GM18907 (cell line): ENCODE measurements around the gene TBC1D24.
A peak's percentile ranks its signal among the peaks of the same experiment; 100 is the strongest.

Experiments
- ATAC-seq: cut with Tn5 transposase; IDR thresholded peaks from one replicate; pipeline ENCODE4 v1.9.1; 2021; ENCODE audit warnings: mild to moderate bottlenecking, moderate library complexity; ENCODE audit not compliant: unreplicated experiment

The TBC1D24 gene

DNA sequence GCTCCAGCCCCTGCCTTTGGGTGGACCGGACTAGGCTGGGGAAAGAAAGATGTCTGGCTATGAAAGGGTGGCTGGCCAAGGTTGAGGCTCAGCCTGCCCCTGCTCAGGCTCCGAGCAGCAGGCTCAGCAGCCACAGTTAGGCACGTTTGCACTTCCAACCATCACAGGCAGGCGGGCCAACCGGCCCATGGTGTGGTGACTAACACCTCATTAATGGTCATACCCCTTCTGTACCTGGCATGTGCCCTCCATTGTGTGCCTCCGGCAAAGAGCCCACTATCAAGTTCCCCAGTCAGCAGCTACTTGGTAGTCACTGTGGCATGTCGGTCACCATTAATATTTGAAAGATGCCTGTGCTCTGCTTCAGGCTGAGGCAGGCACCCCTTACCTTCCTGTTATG lies 6.7 kb downstream of the TBC1D24 start:
- ATAC-seq, result no peak

DNA sequence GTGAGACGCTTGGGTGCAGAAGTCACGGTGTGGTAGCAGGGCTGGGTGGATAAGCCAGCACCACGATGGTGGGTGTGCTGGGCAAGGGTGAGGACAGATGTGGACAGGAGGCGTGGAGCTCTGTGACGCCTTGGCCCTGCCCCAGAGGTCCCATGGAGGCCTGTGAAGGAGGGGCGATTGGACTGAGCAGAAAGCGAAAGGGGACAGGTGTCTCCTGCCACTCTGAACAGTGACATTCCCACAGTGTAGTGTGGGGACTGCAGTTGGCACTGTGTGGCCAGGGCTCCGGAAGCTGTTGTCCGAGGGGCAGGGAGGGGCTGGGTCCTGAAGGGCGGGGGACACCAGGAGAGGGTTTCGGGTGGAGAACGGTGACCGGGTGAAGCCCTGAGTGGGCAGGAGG lies 7.3 kb downstream of the TBC1D24 start:
- ATAC-seq, result no peak

DNA sequence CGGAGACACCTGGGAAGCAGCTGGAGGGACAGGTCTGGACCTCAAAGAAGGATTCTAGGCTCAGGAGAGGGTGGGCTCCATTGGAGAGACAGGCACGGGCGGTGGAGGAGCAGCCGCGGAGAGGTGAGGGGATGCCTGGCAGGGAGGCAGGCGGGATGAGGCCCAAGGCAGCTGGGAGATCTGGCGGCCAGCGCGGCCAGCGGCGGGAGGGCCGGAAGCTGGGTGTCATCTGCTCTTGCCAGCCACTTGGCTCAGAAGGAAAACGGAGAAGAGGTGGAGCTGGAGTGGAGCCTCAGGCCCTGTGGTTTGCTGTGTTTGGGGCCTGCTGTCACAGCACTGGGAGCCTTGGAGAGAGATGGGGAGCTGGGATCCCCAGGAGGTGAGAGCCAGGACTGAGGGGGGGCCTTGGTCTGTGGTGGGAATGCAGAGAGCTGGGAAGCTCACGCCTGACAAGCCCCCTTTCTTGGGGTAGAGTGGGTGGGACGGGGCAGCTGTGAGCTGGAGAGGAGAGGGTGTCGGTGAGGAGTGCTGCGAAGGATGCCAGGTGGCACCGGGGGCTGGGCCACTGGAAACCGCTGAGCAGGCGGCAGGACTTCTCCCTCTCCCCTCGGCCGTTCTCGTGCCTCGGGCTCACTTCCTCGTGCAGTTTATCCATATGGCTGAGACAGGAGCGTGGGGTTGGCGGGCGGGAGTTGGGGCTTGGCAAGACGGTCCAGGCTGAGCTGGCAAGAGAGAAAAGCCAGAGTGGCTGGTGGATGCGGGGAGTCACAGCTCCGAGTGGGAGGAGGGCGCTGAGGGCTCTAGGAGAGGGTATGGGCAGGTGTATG lies 8.0 kb downstream of the TBC1D24 start:
- no peak for ATAC-seq

DNA sequence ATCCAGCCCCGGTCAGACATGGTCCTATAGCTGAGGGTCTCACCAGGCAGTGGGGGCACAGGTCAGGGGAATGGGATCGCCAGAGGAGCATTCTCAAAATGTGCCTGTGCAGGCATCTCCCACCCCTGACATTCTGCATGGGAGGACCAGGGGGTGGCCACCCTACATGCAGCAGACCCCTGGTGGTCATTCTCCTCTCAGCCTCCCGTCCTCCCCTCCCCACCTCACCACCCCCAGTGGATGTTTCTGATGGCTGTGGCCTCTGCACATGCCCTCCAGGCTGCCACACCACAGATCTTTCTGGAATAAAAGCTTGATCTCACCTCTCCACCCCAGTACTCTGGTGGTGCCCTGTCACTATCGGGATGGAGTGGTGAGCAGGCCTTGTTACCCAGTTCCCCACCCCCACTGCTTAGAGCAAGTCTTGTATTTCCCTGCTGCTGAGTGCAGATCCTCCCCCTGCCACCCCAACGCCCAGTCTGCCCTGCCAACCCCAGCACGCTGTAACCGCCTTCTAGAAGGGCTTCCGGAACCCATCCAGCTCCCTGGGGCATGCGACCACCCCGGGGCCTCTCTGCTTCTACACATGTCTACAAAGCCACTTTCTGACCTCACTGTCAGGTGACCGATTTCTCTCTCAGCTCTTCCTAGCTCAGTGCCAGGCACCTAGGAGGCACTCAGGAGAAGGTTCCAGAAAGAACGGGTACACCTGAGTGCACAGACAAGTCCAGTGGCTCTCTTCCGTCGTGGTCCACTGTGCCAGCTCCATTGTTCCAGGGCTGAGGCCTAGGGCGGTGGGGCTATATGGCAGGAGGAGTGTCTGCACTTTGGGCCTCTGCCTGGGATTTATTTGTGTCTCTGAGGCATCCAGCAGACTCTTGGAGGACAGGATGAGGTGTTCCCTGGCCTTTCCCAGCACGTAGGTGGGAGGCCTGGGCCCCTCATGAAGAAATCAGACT lies 9.3 kb downstream of the TBC1D24 start:
- no peak for ATAC-seq

DNA sequence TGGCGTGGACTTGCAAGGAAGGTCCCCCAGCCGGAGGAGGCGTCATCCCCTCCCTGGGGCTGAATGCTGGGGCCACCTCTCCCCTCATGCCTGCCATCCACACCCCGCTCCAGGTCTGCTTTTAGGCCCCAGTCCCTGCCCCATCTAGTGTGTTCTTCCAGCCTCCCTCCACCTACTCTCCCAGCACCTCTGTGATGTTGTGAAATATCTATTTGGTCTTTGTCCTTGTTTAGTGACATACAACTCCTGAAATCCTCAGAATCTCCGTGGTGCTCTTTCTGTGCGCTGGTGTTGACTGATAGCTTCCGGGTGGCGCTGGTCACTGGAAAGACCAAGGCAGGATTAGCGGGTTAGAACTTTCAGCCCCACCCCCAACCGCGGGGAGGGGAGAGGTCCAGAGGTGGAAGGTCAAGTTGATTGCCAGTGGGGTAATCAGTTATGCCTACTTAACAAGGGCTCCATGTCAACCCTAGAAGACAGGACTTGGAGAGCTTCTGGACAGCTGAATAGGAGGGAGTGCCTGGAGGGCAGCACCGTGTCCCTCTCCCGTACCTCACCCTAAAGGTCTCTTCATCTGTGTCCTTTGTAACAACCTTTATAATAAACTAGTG lies 10.1 kb downstream of the TBC1D24 start:
- no peak for ATAC-seq

DNA sequence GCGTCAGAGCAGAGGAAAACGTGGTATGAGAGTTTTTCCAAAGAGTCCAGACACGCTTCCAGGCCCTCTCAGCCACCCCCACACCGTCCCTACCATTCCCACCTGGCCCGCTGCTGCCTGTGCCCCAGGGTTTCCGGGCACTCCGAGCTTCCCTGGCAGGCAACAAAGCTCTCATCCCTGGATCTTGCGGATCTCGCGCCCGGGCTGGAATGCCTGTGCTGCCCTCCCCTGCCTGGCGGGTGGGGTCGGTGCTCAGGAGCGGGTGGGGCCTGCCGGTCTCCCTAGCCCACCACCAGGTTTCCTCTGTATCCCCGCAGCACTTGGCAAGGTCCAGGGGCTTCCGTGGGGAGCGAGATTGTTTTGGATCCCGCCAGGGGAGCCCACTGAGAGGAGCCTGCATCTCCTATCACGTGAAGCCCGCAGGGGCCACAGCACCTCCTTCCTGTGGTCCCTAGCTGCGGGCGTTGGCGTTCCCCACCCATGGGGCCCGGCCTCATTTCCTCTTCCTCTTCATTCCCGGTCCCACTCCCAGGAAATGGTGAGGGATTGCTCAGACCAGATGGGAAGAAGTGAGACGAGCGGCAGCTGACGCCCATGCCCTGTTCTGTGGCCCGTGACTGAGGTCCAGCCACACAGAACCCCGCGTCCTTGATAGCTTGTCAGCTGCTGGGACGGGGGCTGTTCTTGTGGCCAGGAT lies 11.0 kb downstream of the TBC1D24 start:
- ATAC-seq, result no peak

DNA sequence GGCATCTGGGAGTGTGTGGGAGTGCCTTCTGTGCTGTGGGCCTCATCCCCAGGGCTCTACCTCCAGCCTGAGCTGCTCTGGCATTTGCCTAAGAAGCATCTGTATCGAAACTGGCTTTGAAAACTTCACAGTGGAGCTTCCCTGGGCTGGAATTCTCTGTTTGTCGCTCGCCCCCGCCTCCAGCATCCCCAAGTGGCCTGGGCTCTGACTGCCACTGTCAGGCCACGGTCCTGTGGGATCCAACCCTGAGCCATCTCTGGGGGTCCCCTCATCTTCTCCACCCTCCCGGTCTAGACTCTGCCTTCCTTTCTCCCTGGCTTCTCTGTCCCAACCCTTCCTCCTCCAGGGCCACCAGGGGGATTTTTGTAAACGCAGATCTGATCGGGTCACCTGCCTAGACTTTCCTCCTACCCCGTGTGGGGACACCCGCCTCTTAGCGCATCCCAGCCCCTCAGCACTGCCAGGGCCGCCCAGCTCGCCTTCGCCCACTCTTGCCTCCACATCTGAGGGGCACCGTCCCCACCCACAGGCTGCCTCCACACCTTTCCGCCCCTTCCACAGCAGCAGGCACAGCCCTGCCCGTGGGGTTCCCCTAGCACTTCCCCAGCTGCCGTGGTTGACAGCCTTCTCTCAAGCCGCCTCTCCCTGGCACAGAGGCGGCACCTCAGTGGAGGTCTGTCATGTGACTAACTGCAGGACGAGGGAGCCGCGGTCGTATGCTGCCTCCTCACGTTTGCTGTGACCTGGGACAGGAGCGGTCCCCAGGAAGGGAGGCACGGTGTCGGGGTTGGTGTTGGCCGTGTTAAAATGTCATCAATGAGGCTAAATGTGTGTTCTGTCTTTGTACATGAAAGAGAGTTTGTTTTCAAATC lies 12.0 kb downstream of the TBC1D24 start:
- ATAC-seq, result peak; percentile 61

DNA sequence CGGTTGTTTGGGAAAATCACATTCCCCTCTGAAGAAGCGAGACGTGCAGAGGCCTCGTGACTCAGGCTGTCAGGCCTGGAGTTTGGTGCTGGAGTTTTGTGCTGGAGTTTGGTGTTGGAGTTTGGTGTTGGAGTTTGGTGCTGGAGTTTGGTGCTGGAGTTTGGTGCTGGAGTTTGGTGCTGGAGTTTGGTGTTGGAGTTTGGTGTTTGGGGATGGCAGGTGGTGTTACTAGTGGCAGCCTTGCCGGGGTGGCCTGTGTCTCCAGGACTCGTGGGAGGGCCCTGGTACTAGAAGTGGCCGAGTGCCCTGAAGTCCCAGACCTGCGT lies 12.6 kb downstream of the TBC1D24 start:
- ATAC-seq, result no peak

DNA sequence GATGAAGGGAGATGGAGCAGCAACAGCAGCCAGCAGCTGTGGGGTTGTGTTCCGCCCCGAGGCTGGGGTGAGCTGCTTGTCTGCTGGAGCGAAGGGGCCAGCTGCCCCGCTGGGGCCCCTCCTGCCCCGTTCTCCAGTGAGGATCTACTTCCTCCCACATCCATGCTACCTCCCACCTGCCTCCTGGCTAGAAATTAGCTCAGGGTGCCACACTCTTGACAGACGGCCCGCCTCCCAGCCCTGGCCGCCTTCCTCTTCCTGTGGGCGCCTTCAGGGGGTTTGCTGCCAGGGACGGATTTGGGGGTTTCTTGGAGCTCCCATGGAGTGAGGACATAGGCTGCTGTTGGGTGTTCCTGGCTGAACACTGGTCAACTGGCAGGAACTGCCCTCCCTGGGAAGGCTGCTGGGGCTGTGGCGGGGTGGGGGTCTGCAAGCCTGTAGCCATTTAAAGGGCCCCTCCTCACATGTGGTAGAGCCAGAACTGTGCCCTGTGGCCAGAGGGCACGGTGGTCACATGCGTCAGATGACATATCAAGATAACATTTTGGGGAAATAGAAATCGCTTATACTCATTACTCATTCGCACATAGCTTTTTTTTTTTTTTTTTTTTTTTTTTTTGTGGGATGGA lies 13.1 kb downstream of the TBC1D24 start:
- no peak for ATAC-seq

DNA sequence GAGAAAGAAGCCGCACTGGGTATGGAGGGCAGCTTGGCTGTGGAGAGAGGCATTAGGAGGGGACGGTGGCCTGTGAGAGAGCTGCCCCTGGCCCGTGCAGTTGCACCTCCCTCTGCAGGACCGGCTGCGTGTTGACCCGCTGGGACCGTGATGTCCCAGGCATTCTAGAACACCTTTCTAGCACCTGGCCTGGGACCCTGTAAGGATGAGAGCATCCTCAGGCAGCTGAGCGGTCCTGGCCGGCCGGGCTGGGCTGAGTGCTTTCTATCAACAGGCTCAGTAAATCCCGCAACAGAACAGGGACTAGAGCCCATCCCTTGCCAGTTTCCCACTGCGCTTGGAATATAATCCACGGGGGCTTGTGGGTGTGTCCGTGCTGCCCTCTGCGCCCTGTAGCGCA lies 14.7 kb downstream of the TBC1D24 start:
- no peak for ATAC-seq

DNA sequence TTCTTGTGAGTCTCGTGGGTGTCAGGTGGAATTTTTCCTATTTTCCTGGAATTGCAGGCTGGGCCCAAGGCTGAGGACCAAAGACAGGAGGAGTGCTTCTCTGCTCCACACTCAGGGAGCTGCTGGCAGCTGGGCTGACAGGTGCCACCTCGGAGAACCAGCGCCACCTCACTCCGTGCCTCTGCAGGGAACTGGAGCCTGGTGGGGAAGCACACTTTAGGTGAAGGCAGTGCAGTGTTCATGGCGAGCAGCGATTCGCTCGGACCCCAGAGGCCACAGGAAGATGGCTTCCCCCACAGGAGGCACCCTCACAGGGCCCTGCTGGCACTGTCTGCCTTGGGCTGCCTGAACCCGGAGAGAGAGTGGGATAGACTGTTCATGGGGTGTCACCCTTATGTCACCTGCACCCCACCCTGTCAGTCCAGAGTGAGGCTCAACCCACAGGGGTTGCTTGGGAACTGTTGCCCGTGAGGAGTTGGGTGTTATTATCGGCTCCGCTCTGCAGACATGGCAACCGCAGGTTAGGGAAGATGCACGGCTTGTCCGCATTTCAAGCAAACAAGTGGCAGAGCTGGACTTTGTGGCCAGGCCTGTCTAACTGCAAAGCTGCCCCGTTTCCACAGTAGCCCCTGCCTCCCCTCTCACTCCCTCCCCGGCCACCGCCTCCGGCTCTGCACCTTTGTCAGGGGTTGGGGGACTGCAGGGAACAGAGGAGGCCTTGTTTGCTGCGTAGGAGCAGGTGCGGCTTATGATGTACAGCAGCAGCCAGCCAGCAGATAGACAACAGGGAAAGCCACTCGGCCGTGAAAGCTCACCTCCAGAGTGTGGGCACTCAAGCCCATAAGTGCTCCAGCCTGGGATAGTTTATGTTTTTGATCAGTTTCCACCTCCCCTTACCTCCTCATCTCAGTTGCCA lies 15.5 kb downstream of the TBC1D24 start:
- ATAC-seq, result no peak

DNA sequence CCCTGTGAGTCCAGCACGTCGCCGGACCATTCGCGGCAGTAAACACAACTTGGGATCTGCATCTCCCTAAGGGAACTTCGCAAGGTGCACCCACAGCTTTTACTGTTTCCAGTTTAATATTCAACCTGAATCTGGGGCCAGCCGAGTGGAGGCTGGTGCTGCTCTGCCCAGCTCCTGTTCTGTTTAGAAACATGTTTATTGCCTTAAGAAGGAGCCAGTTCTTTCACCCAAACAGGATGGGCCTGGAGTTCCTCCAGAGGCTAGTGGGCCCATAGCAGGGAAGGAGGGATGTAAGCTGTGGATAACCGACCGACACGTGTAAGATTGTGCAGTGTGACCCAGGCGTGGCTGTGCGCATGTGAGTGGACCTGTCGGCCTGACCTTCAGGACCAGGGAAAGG lies 17.4 kb downstream of the TBC1D24 start:
- no peak for ATAC-seq

DNA sequence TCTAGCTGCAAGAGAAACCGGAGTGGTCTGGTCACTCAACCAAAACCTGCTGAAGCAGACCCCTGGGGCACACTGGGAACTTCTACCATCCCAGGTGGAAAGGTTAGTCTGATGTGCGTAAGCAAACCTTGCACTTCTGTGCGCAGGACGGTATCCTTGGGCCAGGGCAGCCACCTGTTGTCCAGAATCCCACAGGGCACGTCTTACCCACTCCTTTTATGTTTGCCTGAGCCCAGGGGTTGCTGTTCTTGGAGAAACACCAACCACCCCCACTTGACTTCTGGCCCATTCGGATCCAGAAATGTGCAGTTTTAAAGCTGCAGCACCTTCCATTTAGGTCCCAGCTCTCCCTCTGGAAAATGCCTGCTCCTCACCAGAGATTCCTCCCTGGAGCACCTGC lies 18.7 kb downstream of the TBC1D24 start:
- no peak for ATAC-seq

DNA sequence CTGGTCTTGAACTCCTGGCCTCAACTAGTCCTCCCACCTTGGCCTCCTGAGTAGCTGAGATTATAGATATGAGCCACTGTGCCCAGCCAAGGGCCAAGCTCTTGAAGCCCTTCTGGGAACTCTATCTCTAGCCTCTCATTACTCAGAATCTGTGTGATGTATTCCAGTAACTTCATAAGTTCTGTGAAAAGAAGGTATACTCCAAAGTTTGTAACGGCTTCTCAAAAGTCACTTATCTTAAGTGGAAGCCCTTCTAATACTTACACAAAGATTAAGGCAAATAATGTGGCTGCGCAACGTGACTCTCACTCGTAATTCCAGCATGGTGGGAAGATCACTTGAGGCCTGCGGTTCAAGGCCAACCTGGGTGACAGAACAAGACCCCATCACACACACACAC lies 19.7 kb downstream of the TBC1D24 start:
- no peak for ATAC-seq

DNA sequence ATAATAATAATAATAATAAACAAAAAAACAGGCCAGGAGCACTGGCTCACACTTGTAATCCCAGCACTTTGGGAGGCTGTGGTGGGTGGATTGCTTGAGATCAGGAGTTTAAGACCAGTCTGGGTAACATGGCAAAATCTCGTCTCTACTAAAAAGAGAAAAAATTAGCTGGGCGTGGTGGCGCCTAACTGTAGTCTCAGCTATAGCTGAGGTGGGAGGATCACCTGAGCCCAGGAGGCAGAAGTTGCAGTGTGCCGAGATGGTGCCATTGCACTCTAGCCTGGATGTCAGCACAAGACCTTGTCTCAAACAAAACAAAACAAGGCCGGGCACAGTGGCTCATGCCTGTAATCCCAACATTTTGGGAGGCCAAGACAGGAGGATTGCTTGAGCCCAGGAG lies 20.1 kb downstream of the TBC1D24 start:
- ATAC-seq, result no peak

DNA sequence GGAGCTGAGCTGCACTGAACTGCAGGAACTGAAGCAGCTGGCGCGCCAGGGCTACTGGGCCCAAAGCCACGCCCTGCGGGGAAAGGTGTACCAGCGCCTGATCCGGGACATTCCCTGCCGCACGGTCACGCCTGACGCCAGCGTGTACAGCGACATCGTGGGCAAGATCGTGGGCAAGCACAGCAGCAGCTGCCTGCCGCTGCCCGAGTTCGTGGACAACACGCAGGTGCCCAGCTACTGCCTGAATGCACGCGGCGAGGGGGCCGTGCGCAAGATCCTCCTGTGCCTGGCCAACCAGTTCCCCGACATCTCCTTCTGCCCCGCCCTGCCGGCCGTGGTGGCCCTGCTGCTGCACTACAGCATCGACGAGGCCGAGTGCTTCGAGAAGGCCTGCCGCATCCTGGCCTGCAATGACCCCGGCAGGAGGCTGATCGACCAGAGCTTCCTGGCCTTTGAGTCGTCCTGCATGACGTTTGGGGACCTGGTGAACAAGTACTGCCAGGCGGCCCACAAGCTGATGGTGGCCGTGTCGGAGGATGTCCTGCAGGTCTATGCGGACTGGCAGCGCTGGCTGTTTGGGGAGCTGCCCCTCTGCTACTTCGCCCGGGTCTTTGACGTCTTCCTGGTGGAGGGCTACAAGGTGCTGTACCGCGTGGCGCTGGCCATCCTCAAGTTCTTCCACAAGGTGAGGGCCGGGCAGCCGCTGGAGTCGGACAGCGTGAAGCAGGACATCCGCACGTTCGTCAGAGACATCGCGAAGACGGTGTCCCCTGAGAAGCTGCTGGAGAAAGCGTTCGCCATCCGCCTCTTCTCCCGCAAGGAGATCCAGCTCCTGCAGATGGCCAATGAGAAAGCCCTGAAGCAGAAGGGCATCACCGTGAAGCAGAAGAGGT lies 21.5 kb downstream of the TBC1D24 start:
- no peak for ATAC-seq

DNA sequence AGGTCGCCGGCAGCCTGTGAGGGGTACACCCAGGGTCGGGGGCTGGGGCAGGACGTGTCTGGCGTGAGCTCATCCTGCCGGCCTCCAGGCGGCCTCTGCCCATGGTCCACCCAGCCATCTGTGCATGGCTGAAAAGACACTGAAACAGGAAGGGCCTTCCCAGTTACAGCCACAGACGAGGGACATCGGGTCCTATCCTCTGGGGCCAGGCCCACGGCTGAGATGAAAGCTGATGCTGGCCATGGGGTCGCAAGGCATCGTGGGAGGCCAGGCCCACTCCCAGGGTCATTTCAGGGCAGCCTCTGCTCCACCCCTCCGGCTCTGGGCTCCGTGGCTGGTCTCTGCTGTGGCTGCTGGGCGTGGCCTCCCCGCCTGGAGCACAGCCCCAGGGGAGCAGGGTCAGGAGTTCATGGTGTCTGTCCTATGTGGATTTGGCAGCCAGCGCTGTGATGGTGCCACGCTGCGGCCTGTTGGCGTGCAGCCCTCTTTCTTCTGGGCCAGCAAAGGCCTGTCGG lies 22.2 kb downstream of the TBC1D24 start:
- ATAC-seq, result no peak
